Testis (tissue), 3 donors: ENCODE measurements around the gene CHST9. TPM values are rescaled to one million over a fixed set of nuclear protein-coding genes. Genes with fewer than 3 reads are reported as not detected.

ENCODE experiments used
- DNase-seq: peaks from one replicate; pipeline ENCODE4 v3.0.0-alpha.2; 2019
- H3K27ac ChIP-seq, 2 donors: fragments of 200-600 bp; sonication (generic); one replicate each; pipeline ENCODE4 v1.5.1; 2019
- H3K27me3 ChIP-seq: fragments of 200-600 bp; sonication (generic); one replicate; pipeline ENCODE4 v1.5.1; 2019
- H3K36me3 ChIP-seq: fragments of 200-600 bp; sonication (generic); one replicate; pipeline ENCODE4 v1.5.1; 2017; ENCODE audit warnings: low read depth; ENCODE audit errors: missing control alignments
- H3K4me1 ChIP-seq: fragments of 200-600 bp; sonication (generic); one replicate; pipeline ENCODE4 v1.5.1; 2019
- H3K4me3 ChIP-seq, 2 donors: fragments of 200-600 bp; sonication (generic); one replicate each; pipeline ENCODE4 v1.5.1; 2017 to 2019
- H3K9me3 ChIP-seq: fragments of 200-600 bp; sonication (generic); one replicate; pipeline ENCODE4 v1.5.1; 2017
- POLR2A ChIP-seq: fragments of 450-650 bp; IDR thresholded peaks from one replicate; pipeline ENCODE4 v1.6.1; 2017; ENCODE audit warnings: antibody characterized with exemption, mild to moderate bottlenecking, moderate library complexity
- WGBS, 2 donors: methylation state at CpG; one replicate each; pipeline ENCODE4 v1.1.5; 2018; 5-methylcytosine and 5-hydroxymethylcytosine counted together
- intact Hi-C: fragments of 100-400 bp; cut with DNase I; formaldehyde crosslinking; loops from one replicate; pipeline ENCODE4 v1.15.1; 2023; ENCODE audit warnings: low total_unique reads
- polyA plus RNA-seq: library from polyadenylated mRNA; stranded (reverse); fragments of 350-450 nt; fragmentation: Illumina TruSeq; extraction: RNeasy Lipid Tissue Mini Kit (QIAGEN cat#74804); gene quantifications from one replicate; pipeline ENCODE4 v1.2.3, GENCODE V29; 2014; ENCODE audit warnings: low read depth, low replicate concordance; ENCODE audit not compliant: insufficient read depth
- total RNA-seq, 2 donors: library from RNA; depleted of rRNA; stranded (reverse); fragments of >200 nt; gene quantifications; one replicate each; pipeline ENCODE4 v1.2.3, GENCODE V29; 2016
- TF ChIP-seq, protein P1 (sequence below), 3 experiments: fragments of 450-650 bp in 2 of 3; fragments of 200-600 bp in 1 of 3; sonication (generic) in 1 of 3; IDR thresholded peaks; one replicate each; pipeline ENCODE4 v1.5.1; 2016 to 2019; ENCODE audit warnings: antibody characterized with exemption in 3 of 3, mild to moderate bottlenecking in 2 of 3, moderate library complexity in 1 of 3

Gene CHST9
- total and polyA plus RNA-seq, 3 donors from 2014 or later: 9.6 to 25.5 (median 20.9) TPM

DNA sequence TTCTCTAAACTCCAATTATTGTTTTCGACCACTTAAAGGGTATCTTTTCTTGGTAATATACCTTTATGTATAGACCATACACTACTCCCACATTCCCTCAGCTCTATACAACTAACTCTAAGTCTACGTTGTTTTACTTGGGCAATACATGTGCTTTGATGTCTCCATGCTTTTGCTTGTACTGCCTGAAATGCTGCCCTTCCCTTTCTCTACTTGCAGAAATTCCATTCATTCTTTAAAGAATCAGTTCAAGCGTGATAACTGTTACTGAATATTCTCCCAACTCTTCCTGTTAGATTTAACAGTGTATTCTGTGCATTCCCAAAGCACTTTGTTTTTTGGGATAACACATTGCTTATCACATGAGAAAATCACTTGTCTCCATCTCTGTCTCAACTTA, 162.6 kb downstream of the CHST9 start:
- Histone ChIP-seq H3K9me3 (no peaks in the 10 kb centered on the region), H3K36me3 (no peaks in the 10 kb centered on the region), H3K4me3 (no peak overlapping the region), H3K27me3 (no peaks in the 10 kb centered on the region), H3K4me1 (no peaks in the 10 kb centered on the region), H3K27ac (no peak overlapping the region)
- WGBS, 2 donors: 47 to 64% methylated on average over 3 of the region's 3 CpGs
- no peak for DNase-seq
- intact Hi-C loops: no loop called here
- TF ChIP-seq, protein P1, sequence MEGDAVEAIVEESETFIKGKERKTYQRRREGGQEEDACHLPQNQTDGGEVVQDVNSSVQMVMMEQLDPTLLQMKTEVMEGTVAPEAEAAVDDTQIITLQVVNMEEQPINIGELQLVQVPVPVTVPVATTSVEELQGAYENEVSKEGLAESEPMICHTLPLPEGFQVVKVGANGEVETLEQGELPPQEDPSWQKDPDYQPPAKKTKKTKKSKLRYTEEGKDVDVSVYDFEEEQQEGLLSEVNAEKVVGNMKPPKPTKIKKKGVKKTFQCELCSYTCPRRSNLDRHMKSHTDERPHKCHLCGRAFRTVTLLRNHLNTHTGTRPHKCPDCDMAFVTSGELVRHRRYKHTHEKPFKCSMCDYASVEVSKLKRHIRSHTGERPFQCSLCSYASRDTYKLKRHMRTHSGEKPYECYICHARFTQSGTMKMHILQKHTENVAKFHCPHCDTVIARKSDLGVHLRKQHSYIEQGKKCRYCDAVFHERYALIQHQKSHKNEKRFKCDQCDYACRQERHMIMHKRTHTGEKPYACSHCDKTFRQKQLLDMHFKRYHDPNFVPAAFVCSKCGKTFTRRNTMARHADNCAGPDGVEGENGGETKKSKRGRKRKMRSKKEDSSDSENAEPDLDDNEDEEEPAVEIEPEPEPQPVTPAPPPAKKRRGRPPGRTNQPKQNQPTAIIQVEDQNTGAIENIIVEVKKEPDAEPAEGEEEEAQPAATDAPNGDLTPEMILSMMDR (IDR thresholded peaks at IDR 0.05): no peak

DNA sequence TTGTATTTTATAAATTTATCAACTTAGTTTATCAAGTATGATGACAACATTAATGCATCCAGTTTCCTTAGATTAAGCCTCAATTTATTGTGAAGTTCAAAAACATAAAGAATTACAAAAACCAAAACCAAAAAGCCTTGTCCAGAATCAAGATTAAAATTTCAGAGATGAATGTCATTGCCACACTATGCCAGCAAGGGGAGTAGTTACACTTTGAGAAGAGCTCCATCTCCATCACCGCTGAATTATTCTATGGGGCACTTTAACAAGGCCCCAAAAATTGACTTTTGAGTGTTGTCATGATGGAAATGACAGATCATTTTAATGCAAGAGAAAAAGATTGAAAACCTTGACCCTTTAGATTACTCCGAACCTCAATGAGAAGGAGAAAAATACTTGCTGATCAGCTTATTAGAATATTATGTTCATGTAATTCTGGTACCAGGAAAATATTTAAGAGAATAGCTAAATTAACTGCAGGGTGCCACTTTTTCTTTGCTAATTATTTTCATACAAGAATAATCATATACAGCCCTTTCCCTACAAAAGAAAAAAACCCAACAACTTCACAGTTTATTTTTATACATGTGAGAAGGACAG, 167.1 kb downstream of the CHST9 start:
- no peak for TF ChIP-seq POLR2A
- TF ChIP-seq, protein P1 (IDR thresholded peaks at IDR 0.05): peak; percentile 45 to 57 (median 45)
- no peak overlapping the region for H3K4me3 ChIP-seq
- WGBS, 2 donors: 62 to 65% methylated on average over 2 of the region's 2 CpGs
- DNase-seq: no peak
- intact Hi-C loops: no loop called here
- no peaks in the 10 kb centered on the region for H3K4me1 ChIP-seq
- no peaks in the 10 kb centered on the region for H3K9me3 ChIP-seq
- no peaks in the 10 kb centered on the region for H3K36me3 ChIP-seq
- H3K27me3 ChIP-seq: no peaks in the 10 kb centered on the region
- no peak overlapping the region for H3K27ac ChIP-seq

DNA sequence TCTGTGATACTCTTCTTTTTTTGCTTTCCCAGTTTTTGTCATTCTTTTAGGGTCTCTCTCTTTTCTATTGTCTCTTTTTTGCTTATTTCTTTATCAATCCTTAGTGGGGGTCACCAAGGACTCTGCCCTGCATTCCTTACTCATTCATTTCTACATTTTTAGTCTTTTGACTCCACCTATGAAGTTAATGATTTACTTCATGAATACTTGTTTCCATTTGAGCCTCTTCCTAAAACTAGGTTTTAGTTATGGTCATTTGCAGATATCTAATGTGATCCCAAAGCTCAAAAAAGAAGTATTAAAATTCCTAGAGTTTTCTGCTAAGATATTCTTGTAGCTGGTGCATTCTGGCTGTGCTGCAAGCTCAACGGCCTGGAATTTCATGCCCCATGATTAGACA, 170.3 kb downstream of the CHST9 start:
- Histone ChIP-seq H3K27me3 (no peaks in the 10 kb centered on the region), H3K4me3 (no peak overlapping the region), H3K27ac (no peak overlapping the region), H3K4me1 (no peaks in the 10 kb centered on the region), H3K36me3 (no peaks in the 10 kb centered on the region), H3K9me3 (no peaks in the 10 kb centered on the region)
- WGBS, 2 donors: 57 to 82% methylated on average over 1 of the region's 1 CpG
- no peak for DNase-seq
- TF ChIP-seq, protein P1 (IDR thresholded peaks at IDR 0.05): no peak
- TF ChIP-seq POLR2A: no peak
- intact Hi-C loops: no loop called here

DNA sequence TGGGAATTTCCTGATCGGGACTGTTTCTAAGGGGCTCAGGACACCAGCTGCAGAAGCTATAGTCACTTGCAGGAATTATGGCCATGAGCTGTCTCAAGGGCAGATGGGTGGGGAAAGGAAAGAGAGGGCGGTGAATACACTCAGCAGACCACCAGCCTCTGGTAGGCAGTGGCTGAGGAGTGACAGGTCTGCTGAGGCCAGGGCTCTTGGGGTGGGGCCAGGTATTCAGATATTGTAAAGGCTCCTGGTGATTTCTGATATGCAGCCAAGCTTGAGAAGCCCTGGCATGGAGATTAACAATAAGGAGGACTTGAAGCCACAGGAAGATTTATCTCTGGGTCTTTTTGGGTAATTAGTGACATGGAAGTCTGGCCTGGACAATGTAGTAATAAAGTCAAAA, 174.3 kb downstream of the CHST9 start:
- no peaks in the 10 kb centered on the region for H3K9me3 ChIP-seq
- intact Hi-C loops: no loop called here
- H3K27me3 ChIP-seq: no peaks in the 10 kb centered on the region
- WGBS, 2 donors: 78 to 91% methylated on average over 2 of the region's 2 CpGs
- TF ChIP-seq, protein P1 (IDR thresholded peaks at IDR 0.05): no peak
- no peak for TF ChIP-seq POLR2A
- no peak for DNase-seq
- H3K36me3 ChIP-seq: no peaks in the 10 kb centered on the region
- H3K27ac ChIP-seq: no peak overlapping the region
- no peak overlapping the region for H3K4me3 ChIP-seq
- peaks cover 5% of the 10 kb centered on the region for H3K4me1 ChIP-seq

DNA sequence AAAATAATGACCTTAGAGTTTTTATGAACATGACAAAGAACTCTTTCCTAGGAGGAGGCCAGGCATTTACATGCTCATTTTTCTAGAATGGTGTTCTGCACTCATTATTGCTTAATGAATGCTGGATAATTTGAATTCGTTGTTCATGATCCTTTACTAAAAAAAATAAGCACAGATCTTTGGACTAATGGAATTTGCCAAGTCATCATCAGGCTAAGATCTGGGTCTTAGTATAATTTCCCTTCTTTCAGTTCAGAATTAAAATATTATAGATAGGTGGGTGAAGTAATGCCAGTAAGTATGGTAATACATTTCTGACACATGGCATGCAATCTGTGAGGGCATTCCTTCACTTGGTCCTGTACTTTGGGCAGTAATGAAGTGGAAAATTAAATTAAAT, 175.8 kb downstream of the CHST9 start:
- H3K4me1 ChIP-seq: peaks cover 7% of the 10 kb centered on the region
- TF ChIP-seq POLR2A: no peak
- TF ChIP-seq, protein P1 (IDR thresholded peaks at IDR 0.05): no peak
- no peak overlapping the region for H3K4me3 ChIP-seq
- H3K27me3 ChIP-seq: no peaks in the 10 kb centered on the region
- intact Hi-C loops: no loop called here
- DNase-seq: no peak
- no peaks in the 10 kb centered on the region for H3K36me3 ChIP-seq
- no peaks in the 10 kb centered on the region for H3K9me3 ChIP-seq
- H3K27ac ChIP-seq: no peak overlapping the region
- 57% methylated on average over 1 of the region's 1 CpG for WGBS, 2 donors
